Measurements from ENCODE around the gene PRR5. TPM values are rescaled to one million over a fixed set of nuclear protein-coding genes. Genes with fewer than 3 reads are reported as not detected.

PRR5 gene
- total RNA-seq, 1 experiment from 2014 or later, result 11.8 TPM

- no peak overlapping the region for H2BK15ac ChIP-seq (ENCODE audit: low read depth, low read length)
- no peak overlapping the region for H3K14ac ChIP-seq (ENCODE audit: insufficient read depth, low read length)
- H3K9me3 ChIP-seq (ENCODE audit: control insufficient read depth, low read depth, low read length), result no peaks in the 10 kb centered on the region
- no peak overlapping the region for H3K9ac ChIP-seq (ENCODE audit: extremely low read depth, insufficient read length, low read length)
- peaks cover 6% of the 10 kb centered on the region; the same call in 1 of the 2 replicates for H3K27me3 Mint-ChIP-seq (ENCODE audit: low read depth)
- H2BK5ac ChIP-seq (ENCODE audit: insufficient read length, low read length), result no peak overlapping the region
- H3K56ac ChIP-seq (ENCODE audit: insufficient read length, low read depth, low read length), result no peak overlapping the region
- H4K8ac ChIP-seq (replicated peaks; ENCODE audit: insufficient read length, low read depth, low read length), result no peak overlapping the region
- no peak overlapping the region for H3K27ac ChIP-seq (ENCODE audit: insufficient read length, low read depth, low read length)
- H2BK20ac ChIP-seq (ENCODE audit: low read depth, low read length, poor library complexity, severe bottlenecking), result no peak overlapping the region
- H3K4me1 ChIP-seq (ENCODE audit: insufficient read depth, low read length), result no peaks in the 10 kb centered on the region
- H3T11ph ChIP-seq (ENCODE audit: low read length), result no peak overlapping the region
- H3K79me2 ChIP-seq (ENCODE audit: insufficient read depth, low read length), result no peaks in the 10 kb centered on the region
- TF ChIP-seq, protein P1, sequence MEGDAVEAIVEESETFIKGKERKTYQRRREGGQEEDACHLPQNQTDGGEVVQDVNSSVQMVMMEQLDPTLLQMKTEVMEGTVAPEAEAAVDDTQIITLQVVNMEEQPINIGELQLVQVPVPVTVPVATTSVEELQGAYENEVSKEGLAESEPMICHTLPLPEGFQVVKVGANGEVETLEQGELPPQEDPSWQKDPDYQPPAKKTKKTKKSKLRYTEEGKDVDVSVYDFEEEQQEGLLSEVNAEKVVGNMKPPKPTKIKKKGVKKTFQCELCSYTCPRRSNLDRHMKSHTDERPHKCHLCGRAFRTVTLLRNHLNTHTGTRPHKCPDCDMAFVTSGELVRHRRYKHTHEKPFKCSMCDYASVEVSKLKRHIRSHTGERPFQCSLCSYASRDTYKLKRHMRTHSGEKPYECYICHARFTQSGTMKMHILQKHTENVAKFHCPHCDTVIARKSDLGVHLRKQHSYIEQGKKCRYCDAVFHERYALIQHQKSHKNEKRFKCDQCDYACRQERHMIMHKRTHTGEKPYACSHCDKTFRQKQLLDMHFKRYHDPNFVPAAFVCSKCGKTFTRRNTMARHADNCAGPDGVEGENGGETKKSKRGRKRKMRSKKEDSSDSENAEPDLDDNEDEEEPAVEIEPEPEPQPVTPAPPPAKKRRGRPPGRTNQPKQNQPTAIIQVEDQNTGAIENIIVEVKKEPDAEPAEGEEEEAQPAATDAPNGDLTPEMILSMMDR (conservative IDR thresholded peaks at IDR 0.05), result no peak
- H3K4me1 Mint-ChIP-seq, result peaks cover 13 to 39% of the 10 kb centered on the region in 2 experiments
- no peak overlapping the region for H2BK120ac ChIP-seq (ENCODE audit: low read depth, low read length, poor library complexity, severe bottlenecking)
- H3K4me3 Mint-ChIP-seq, result no peak overlapping the region
- no peak overlapping the region for H3K27ac Mint-ChIP-seq
- no peak overlapping the region for H3K23ac ChIP-seq (ENCODE audit: insufficient read length, low read depth, low read length)
- no peak overlapping the region for H3K18ac ChIP-seq (ENCODE audit: insufficient read length, low read depth, low read length)
- WGBS (ENCODE audit: extremely low coverage, insufficient read length, low lambda C conversion rate), result no CpG with 5 or more reads among the region's 7 CpGs
- no peak overlapping the region for H2AK5ac ChIP-seq (ENCODE audit: insufficient read length, low read length)
- H4K5ac ChIP-seq (ENCODE audit: insufficient read length, low read depth, low read length), result no peak overlapping the region
- no peaks in the 10 kb centered on the region for H3K79me1 ChIP-seq (ENCODE audit: insufficient read depth, low read depth, low read length, poor library complexity, severe bottlenecking)
- no peaks in the 10 kb centered on the region for H3K23me2 ChIP-seq (ENCODE audit: insufficient read length, low read depth, low read length, poor library complexity, severe bottlenecking)
- H2AFZ ChIP-seq (ENCODE audit: low read length), result no peak overlapping the region
- H3K4me2 ChIP-seq (ENCODE audit: insufficient read depth, insufficient read length, low read length), result no peak overlapping the region
- no peak overlapping the region for H2BK12ac ChIP-seq (ENCODE audit: insufficient read length, low read depth, low read length)
- no peak overlapping the region for H3K4ac ChIP-seq (ENCODE audit: low read depth, low read length)
- no peak for DNase-seq
- no peaks in the 10 kb centered on the region for H4K20me1 ChIP-seq (ENCODE audit: control insufficient read depth, insufficient read depth, insufficient read length)
- no peaks in the 10 kb centered on the region for H3K27me3 ChIP-seq (ENCODE audit: insufficient read depth, low read length)
- H3K9me3 Mint-ChIP-seq, result no peaks in the 10 kb centered on the region
- H3K36me3 Mint-ChIP-seq (ENCODE audit: insufficient read depth in 1 of 3, low read depth in 3 of 3), result no peaks in the 10 kb centered on the region
- no peak overlapping the region for H4K91ac ChIP-seq (ENCODE audit: insufficient read length, low read depth, low read length)
Measured at GRCh38 chr22:44680481-44680894, 21.5 kb upstream of the PRR5 start.
